Astrocyte (in vitro differentiated cells and primary cell): ENCODE measurements around the gene SLC6A3.
"Not testable (repeated sequence)": the region's sequence is repeated elsewhere in the genome, so short reads cannot be mapped to it uniquely, and the experiment has no call there.

Experiments
- EZH2 ChIP-seq: IDR thresholded peaks from 2 replicates; pipeline ENCODE4 v1.6.1; 2012; ENCODE audit warnings: mild to moderate bottlenecking, low read length, inconsistent platforms; ENCODE audit not compliant: insufficient read depth
- TF ChIP-seq, protein P1 (sequence below): IDR thresholded peaks from 2 replicates; pipeline ENCODE4 v1.5.1; 2011; ENCODE audit warnings: low read depth, mild to moderate bottlenecking, inconsistent platforms, low read length, moderate library complexity; ENCODE audit not compliant: insufficient read depth

DNA sequence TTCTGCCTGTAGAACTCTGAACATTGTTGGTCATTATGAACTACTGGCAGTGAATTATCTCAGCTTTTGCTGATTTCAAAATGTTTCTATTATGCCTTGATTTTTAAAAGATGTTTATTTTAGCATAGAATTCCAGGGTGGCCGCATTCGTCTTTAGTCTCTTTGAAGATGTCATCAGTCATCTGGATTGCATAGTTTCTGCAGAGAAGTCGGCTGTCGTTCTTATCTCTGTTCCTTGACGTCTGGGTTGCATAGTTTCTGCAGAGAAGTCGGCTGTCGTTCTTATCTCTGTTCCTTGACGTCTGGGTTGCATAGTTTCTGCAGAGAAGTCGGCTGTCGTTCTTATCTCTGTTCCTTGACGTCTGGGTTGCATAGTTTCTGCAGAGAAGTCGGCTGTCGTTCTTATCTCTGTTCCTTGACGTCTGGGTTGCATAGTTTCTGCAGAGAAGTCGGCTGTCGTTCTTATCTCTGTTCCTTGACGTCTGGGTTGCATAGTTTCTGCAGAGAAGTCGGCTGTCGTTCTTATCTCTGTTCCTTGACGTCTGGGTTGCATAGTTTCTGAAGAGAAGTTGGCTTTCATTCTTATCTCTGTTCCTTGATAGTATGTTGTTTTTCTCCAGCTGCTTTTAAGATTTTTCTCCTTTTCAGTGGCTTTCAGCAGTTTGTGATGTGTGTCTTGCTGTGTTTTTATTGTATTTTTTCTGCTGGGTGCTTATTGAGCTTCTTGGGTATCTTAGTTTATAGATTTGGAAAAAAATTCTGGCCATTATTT lies 11.1 kb upstream of the SLC6A3 start:
- TF ChIP-seq, protein P1, sequence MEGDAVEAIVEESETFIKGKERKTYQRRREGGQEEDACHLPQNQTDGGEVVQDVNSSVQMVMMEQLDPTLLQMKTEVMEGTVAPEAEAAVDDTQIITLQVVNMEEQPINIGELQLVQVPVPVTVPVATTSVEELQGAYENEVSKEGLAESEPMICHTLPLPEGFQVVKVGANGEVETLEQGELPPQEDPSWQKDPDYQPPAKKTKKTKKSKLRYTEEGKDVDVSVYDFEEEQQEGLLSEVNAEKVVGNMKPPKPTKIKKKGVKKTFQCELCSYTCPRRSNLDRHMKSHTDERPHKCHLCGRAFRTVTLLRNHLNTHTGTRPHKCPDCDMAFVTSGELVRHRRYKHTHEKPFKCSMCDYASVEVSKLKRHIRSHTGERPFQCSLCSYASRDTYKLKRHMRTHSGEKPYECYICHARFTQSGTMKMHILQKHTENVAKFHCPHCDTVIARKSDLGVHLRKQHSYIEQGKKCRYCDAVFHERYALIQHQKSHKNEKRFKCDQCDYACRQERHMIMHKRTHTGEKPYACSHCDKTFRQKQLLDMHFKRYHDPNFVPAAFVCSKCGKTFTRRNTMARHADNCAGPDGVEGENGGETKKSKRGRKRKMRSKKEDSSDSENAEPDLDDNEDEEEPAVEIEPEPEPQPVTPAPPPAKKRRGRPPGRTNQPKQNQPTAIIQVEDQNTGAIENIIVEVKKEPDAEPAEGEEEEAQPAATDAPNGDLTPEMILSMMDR = not testable (repeated sequence)
- TF ChIP-seq EZH2 = not testable (repeated sequence)
